ENCODE measurements around the gene MYL3.

The MYL3 gene

GRCh38 chr3:46876313-46877300 lies 13.4 kb upstream of the MYL3 start:
- TF ChIP-seq FOXM1 (IDR thresholded peaks at IDR 0.05; ENCODE audit: borderline replicate concordance, low read depth) (no peak), TEAD4 (IDR thresholded peaks at IDR 0.05) (no peak), EGR1 (IDR thresholded peaks at IDR 0.05) (no peak), USF1 (IDR thresholded peaks at IDR 0.05) (no peak), NFIC (IDR thresholded peaks at IDR 0.05) (no peak), EP300 (IDR thresholded peaks at IDR 0.05; ENCODE audit: borderline replicate concordance) (no peak), ZBTB7A (IDR thresholded peaks at IDR 0.05; ENCODE audit: low read depth) (no peak), TAF1 (IDR thresholded peaks at IDR 0.05; ENCODE audit: low read depth) (no peak), RAD21 (IDR thresholded peaks at IDR 0.05; ENCODE audit: low read depth) (no peak), CEBPB (IDR thresholded peaks at IDR 0.05) (no peak), TCF12 (IDR thresholded peaks at IDR 0.05; ENCODE audit: low read depth) (no peak), YY1 (IDR thresholded peaks at IDR 0.05; ENCODE audit: low read depth) (no peak)
- TF ChIP-seq, protein P1, sequence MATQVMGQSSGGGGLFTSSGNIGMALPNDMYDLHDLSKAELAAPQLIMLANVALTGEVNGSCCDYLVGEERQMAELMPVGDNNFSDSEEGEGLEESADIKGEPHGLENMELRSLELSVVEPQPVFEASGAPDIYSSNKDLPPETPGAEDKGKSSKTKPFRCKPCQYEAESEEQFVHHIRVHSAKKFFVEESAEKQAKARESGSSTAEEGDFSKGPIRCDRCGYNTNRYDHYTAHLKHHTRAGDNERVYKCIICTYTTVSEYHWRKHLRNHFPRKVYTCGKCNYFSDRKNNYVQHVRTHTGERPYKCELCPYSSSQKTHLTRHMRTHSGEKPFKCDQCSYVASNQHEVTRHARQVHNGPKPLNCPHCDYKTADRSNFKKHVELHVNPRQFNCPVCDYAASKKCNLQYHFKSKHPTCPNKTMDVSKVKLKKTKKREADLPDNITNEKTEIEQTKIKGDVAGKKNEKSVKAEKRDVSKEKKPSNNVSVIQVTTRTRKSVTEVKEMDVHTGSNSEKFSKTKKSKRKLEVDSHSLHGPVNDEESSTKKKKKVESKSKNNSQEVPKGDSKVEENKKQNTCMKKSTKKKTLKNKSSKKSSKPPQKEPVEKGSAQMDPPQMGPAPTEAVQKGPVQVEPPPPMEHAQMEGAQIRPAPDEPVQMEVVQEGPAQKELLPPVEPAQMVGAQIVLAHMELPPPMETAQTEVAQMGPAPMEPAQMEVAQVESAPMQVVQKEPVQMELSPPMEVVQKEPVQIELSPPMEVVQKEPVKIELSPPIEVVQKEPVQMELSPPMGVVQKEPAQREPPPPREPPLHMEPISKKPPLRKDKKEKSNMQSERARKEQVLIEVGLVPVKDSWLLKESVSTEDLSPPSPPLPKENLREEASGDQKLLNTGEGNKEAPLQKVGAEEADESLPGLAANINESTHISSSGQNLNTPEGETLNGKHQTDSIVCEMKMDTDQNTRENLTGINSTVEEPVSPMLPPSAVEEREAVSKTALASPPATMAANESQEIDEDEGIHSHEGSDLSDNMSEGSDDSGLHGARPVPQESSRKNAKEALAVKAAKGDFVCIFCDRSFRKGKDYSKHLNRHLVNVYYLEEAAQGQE (IDR thresholded peaks at IDR 0.05; ENCODE audit: low read depth): no peak

GRCh38 chr3:46875560-46875959 lies 12.3 kb upstream of the MYL3 start:
- TF ChIP-seq YY1 (IDR thresholded peaks at IDR 0.05; ENCODE audit: low read depth) (no peak), EGR1 (IDR thresholded peaks at IDR 0.05) (no peak), TCF12 (IDR thresholded peaks at IDR 0.05; ENCODE audit: low read depth) (no peak), CEBPB (IDR thresholded peaks at IDR 0.05) (no peak), TEAD4 (IDR thresholded peaks at IDR 0.05) (no peak), EP300 (IDR thresholded peaks at IDR 0.05; ENCODE audit: borderline replicate concordance) (no peak), ZBTB7A (IDR thresholded peaks at IDR 0.05; ENCODE audit: low read depth) (no peak), FOXM1 (IDR thresholded peaks at IDR 0.05; ENCODE audit: borderline replicate concordance, low read depth) (no peak), CREB1 (IDR thresholded peaks at IDR 0.05; ENCODE audit: low read depth) (no peak), TAF1 (IDR thresholded peaks at IDR 0.05; ENCODE audit: low read depth) (no peak), USF1 (IDR thresholded peaks at IDR 0.05) (no peak), RAD21 (IDR thresholded peaks at IDR 0.05; ENCODE audit: low read depth) (no peak), NFIC (IDR thresholded peaks at IDR 0.05) (no peak)
- TF ChIP-seq, protein P2, sequence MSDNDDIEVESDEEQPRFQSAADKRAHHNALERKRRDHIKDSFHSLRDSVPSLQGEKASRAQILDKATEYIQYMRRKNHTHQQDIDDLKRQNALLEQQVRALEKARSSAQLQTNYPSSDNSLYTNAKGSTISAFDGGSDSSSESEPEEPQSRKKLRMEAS (IDR thresholded peaks at IDR 0.05): no peak
- TF ChIP-seq, protein P1 (IDR thresholded peaks at IDR 0.05; ENCODE audit: low read depth): no peak

GRCh38 chr3:46874430-46874829 lies 11.2 kb upstream of the MYL3 start:
- no peak for TF ChIP-seq CREB1 (IDR thresholded peaks at IDR 0.05; ENCODE audit: low read depth)
- TF ChIP-seq, protein P1 (IDR thresholded peaks at IDR 0.05; ENCODE audit: low read depth): no peak

DNA sequence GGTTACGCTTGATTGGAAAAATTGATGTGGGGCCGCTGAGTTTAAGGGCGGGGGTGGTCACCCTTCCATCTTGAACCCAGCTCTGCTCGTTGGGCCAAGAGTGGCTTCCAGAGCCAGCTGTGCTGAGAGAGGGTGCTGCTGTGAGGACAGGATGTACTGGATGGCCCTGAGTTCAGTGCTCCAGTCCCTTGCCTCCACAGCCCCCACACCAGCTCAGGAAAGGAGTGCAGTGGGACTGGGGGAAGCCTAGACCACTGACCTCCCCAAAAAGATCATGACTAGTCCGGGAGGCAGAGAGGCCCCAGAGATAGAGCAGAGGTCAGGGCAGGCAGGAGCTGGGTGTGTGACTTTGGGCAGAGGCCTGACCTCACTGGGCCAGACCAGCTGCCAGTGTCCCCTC lies 10.3 kb upstream of the MYL3 start:
- no peak for TF ChIP-seq USF1 (IDR thresholded peaks at IDR 0.05)
- TF ChIP-seq CEBPB (IDR thresholded peaks at IDR 0.05): no peak
- TF ChIP-seq YY1 (IDR thresholded peaks at IDR 0.05; ENCODE audit: low read depth): no peak
- TF ChIP-seq NFIC (IDR thresholded peaks at IDR 0.05): no peak
- TF ChIP-seq, protein P1 (IDR thresholded peaks at IDR 0.05; ENCODE audit: low read depth): no peak
- no peak for TF ChIP-seq EP300 (IDR thresholded peaks at IDR 0.05; ENCODE audit: borderline replicate concordance)
- no peak for TF ChIP-seq ZBTB7A (IDR thresholded peaks at IDR 0.05; ENCODE audit: low read depth)
- no peak for TF ChIP-seq TCF12 (IDR thresholded peaks at IDR 0.05; ENCODE audit: low read depth)
- TF ChIP-seq TAF1 (IDR thresholded peaks at IDR 0.05; ENCODE audit: low read depth): no peak
- TF ChIP-seq FOXM1 (IDR thresholded peaks at IDR 0.05; ENCODE audit: borderline replicate concordance, low read depth): no peak
- TF ChIP-seq TEAD4 (IDR thresholded peaks at IDR 0.05): no peak
- no peak for TF ChIP-seq CREB1 (IDR thresholded peaks at IDR 0.05; ENCODE audit: low read depth)
- TF ChIP-seq EGR1 (IDR thresholded peaks at IDR 0.05): no peak
- no peak for TF ChIP-seq RAD21 (IDR thresholded peaks at IDR 0.05; ENCODE audit: low read depth)
- TF ChIP-seq, protein P2 (IDR thresholded peaks at IDR 0.05): no peak
